NCI-H2029 treated with DMSO at 0.1 percent for 48 hours (cell line): ENCODE measurements around the gene UBASH3B.

Experiments
- DNase-seq: peaks from one replicate; lab custom pipeline; 2025; lab: John Stamatoyannopoulos, UW

Gene UBASH3B

GRCh38 chr11:122784325-122784955, 128.9 kb downstream of the UBASH3B start:
- no peak for DNase-seq

GRCh38 chr11:122785031-122785541, 129.6 kb downstream of the UBASH3B start:
- DNase-seq, result no peak

GRCh38 chr11:122786896-122787295, 131.4 kb downstream of the UBASH3B start:
- no peak for DNase-seq

- no peak for DNase-seq
Measured at GRCh38 chr11:122788781-122789535, 133.4 kb downstream of the UBASH3B start.

- DNase-seq, result no peak
Measured at GRCh38 chr11:122789907-122790306, 134.4 kb downstream of the UBASH3B start.

GRCh38 chr11:122791411-122791810, 135.9 kb downstream of the UBASH3B start:
- no peak for DNase-seq

- no peak for DNase-seq
Measured at GRCh38 chr11:122791836-122792235, 136.3 kb downstream of the UBASH3B start.

GRCh38 chr11:122793515-122793914, 138.0 kb downstream of the UBASH3B start:
- DNase-seq, result no peak

GRCh38 chr11:122795307-122795706, 139.8 kb downstream of the UBASH3B start:
- DNase-seq, result no peak

GRCh38 chr11:122796128-122796717, 140.7 kb downstream of the UBASH3B start:
- peak; percentile 10 for DNase-seq

- no peak for DNase-seq
Measured at GRCh38 chr11:122797651-122798050, 142.1 kb downstream of the UBASH3B start.

- DNase-seq, result no peak
Measured at GRCh38 chr11:122799406-122800105, 144.0 kb downstream of the UBASH3B start.

GRCh38 chr11:122802876-122803275, 147.4 kb downstream of the UBASH3B start:
- DNase-seq, result no peak

GRCh38 chr11:122803306-122803705, 147.8 kb downstream of the UBASH3B start:
- DNase-seq, result no peak

GRCh38 chr11:122803716-122804115, 148.2 kb downstream of the UBASH3B start:
- no peak for DNase-seq

- DNase-seq, result no peak
Measured at GRCh38 chr11:122804161-122804560, 148.6 kb downstream of the UBASH3B start.

- no peak for DNase-seq
Measured at GRCh38 chr11:122804796-122805195, 149.3 kb downstream of the UBASH3B start.

GRCh38 chr11:122807731-122808477, 152.4 kb downstream of the UBASH3B start:
- no peak for DNase-seq

GRCh38 chr11:122808478-122808869, 153.0 kb downstream of the UBASH3B start:
- DNase-seq, result no peak

- no peak for DNase-seq
Measured at GRCh38 chr11:122809866-122810265, 154.3 kb downstream of the UBASH3B start.

GRCh38 chr11:122811721-122812120, 156.2 kb downstream of the UBASH3B start:
- DNase-seq, result no peak

- DNase-seq, result no peak
Measured at GRCh38 chr11:122812638-122813037, 157.1 kb downstream of the UBASH3B start.
